BE2C (cell line): Measurements from ENCODE around the gene EXOC1.

ENCODE experiments used
- DNase-seq: peaks from one replicate; pipeline ENCODE4 v3.0.0-alpha.2; 2020
- H3K27me3 ChIP-seq: fragments of 250-450 bp; sonication (Bioruptor Pico); 2 replicates; pipeline ENCODE4 v1.5.1; 2020; ENCODE audit warnings: mild to moderate bottlenecking
- H3K36me3 ChIP-seq: fragments of 250-450 bp; sonication (Bioruptor Pico); 2 replicates; pipeline ENCODE4 v1.5.1; 2020; ENCODE audit warnings: mild to moderate bottlenecking
- H3K4me1 ChIP-seq: fragments of 250-450 bp; sonication (Bioruptor Pico); 2 replicates; pipeline ENCODE4 v1.5.1; 2020
- H3K4me3 ChIP-seq: 2 replicates; pipeline ENCODE4 v1.5.1; 2011; ENCODE audit warnings: low read depth, low read length
- H3K9me3 ChIP-seq: fragments of 250-450 bp; sonication (Bioruptor Pico); 2 replicates; pipeline ENCODE4 v1.5.1; 2020
- CTCF ChIP-seq: IDR thresholded peaks from 2 replicates; pipeline ENCODE4 v1.5.1; 2012; ENCODE audit warnings: mild to moderate bottlenecking, low read depth, low read length

Gene EXOC1

GRCh38 chr4:55830048-55830447 is 23.4 kb upstream of the EXOC1 start:
- no peaks in the 10 kb centered on the region for H3K4me1 ChIP-seq
- DNase-seq, result no peak
- H3K9me3 ChIP-seq, result no peaks in the 10 kb centered on the region
- no peak for TF ChIP-seq CTCF
- no peaks in the 10 kb centered on the region for H3K36me3 ChIP-seq
- no peaks in the 10 kb centered on the region for H3K27me3 ChIP-seq
- no peak overlapping the region for H3K4me3 ChIP-seq

- Histone ChIP-seq H3K9me3 (no peaks in the 10 kb centered on the region), H3K36me3 (no peaks in the 10 kb centered on the region), H3K27me3 (no peaks in the 10 kb centered on the region), H3K4me1 (no peaks in the 10 kb centered on the region), H3K4me3 (no peak overlapping the region)
- DNase-seq, result no peak
- no peak for TF ChIP-seq CTCF
These were observed 22.7 kb upstream of the EXOC1 start for GRCh38 chr4:55830716-55831115.

GRCh38 chr4:55834086-55834795 is 19.2 kb upstream of the EXOC1 start:
- H3K27me3 ChIP-seq, result no peaks in the 10 kb centered on the region
- no peak overlapping the region for H3K4me3 ChIP-seq
- no peak for TF ChIP-seq CTCF
- DNase-seq, result no peak
- no peaks in the 10 kb centered on the region for H3K9me3 ChIP-seq
- H3K36me3 ChIP-seq, result no peaks in the 10 kb centered on the region
- H3K4me1 ChIP-seq, result no peaks in the 10 kb centered on the region

- H3K4me3 ChIP-seq, result no peak overlapping the region
- no peak for TF ChIP-seq CTCF
- no peaks in the 10 kb centered on the region for H3K36me3 ChIP-seq
- H3K9me3 ChIP-seq, result peaks cover 2% of the 10 kb centered on the region
- no peaks in the 10 kb centered on the region for H3K4me1 ChIP-seq
- H3K27me3 ChIP-seq, result no peaks in the 10 kb centered on the region
- no peak for DNase-seq
These were observed 15.5 kb upstream of the EXOC1 start for GRCh38 chr4:55837903-55838302.

GRCh38 chr4:55838356-55838755 is 15.1 kb upstream of the EXOC1 start:
- no peak overlapping the region for H3K4me3 ChIP-seq
- no peaks in the 10 kb centered on the region for H3K4me1 ChIP-seq

More at GRCh38 chr4:55838356-55838755, 15.1 kb upstream of the EXOC1 start:
- peaks cover 2% of the 10 kb centered on the region for H3K9me3 ChIP-seq
- H3K36me3 ChIP-seq, result no peaks in the 10 kb centered on the region
- no peaks in the 10 kb centered on the region for H3K27me3 ChIP-seq
- DNase-seq, result no peak
- no peak for TF ChIP-seq CTCF
